HepG2 (cell line): ENCODE measurements around the gene DDOST. TPM values are rescaled to one million over a fixed set of nuclear protein-coding genes. Genes with fewer than 3 reads are reported as not detected.

Experiments
- ATAC-seq: fragments of 200-7000 bp; cut with Tn5 transposase; 3 replicates; pipeline ENCODE4 v1.9.1; 2020; ENCODE audit warnings: mild to moderate bottlenecking, moderate library complexity
- BruUV-seq: library from RNA; stranded (reverse); fragments of 400-500 nt; replicated peaks from 2 replicates; lab custom pipeline; 2021; lab: Mats Ljungman, UMichigan
- CTCF ChIA-PET: fragments of 300-600 bp; formaldehyde crosslinking; extraction: SDS; loops from one replicate; lab custom pipeline; 2021; ENCODE audit warnings: low total read pairs, inconsistent platforms, low intra/inter-chr PET ratio; lab: Yijun Ruan, JAX
- POLR2A ChIA-PET: fragments of 350-600 bp; sonication (Branson Sonifier 250); formaldehyde crosslinking; loops from one replicate; lab custom pipeline; 2020; ENCODE audit warnings: antibody characterized with exemption, inconsistent platforms; lab: Yijun Ruan, JAX
- DNase-seq: peaks from one replicate; pipeline ENCODE4 v3.0.0-alpha.2; 2015; ENCODE audit warnings: low spot score
- FAIRE-seq: peaks from 3 replicates; lab custom pipeline; 2011; peaks lifted over from hg19 to GRCh38; lab: Jason Lieb, UNC
- H2AFZ ChIP-seq: one replicate; pipeline ENCODE4 v1.6.1; 2011; ENCODE audit warnings: low read length, inconsistent platforms
- H3K27ac ChIP-seq: fragments of 300-600 bp; 3 replicates; pipeline ENCODE4 v1.8.0; 2011; ENCODE audit warnings: mixed run types, mild to moderate bottlenecking, mixed read lengths, low read length, inconsistent platforms; ENCODE audit not compliant: insufficient read depth; ENCODE audit errors: extremely low read length
- H3K27me3 ChIP-seq, 2 experiments: fragments of 200-600 bp in 1 of 2; 2 replicates in 1 of 2; 3 replicates in 1 of 2; pipeline versions ENCODE4 v1.6.0 to v1.8.0; 2011; ENCODE audit warnings: low read length in 2 of 2, mild to moderate bottlenecking in 2 of 2, moderate library complexity in 2 of 2, inconsistent platforms in 1 of 2; ENCODE audit not compliant: insufficient read depth in 2 of 2, control insufficient read depth in 1 of 2
- H3K36me3 ChIP-seq, 2 experiments: fragments of 200-600 bp in 1 of 2; replicated peaks in 1 of 2; 2 replicates in 1 of 2; 3 replicates in 1 of 2; pipeline versions ENCODE4 v1.5.1 to v1.8.0; 2011; ENCODE audit warnings: low read length in 2 of 2, inconsistent platforms in 1 of 2; ENCODE audit not compliant: insufficient read depth in 2 of 2, control insufficient read depth in 1 of 2
- H3K4me1 ChIP-seq: 2 replicates; pipeline ENCODE4 v1.5.1; 2012; ENCODE audit warnings: low read length, inconsistent platforms; ENCODE audit not compliant: insufficient read depth
- H3K4me2 ChIP-seq: 2 replicates; pipeline ENCODE4 v1.6.0; 2011; ENCODE audit warnings: low read depth, low read length, inconsistent platforms
- H3K4me3 ChIP-seq, 3 experiments: fragments of 200-600 bp in 1 of 3; sonication (generic), shearing (Covaris generic) in 1 of 3; replicated peaks in 1 of 3; 2 replicates each; pipeline ENCODE4 v1.5.1; 2011 to 2016; ENCODE audit warnings: low read length in 3 of 3, inconsistent platforms in 2 of 3, low read depth in 2 of 3, mild to moderate bottlenecking in 2 of 3, control low read depth in 1 of 3, mixed read lengths in 1 of 3; ENCODE audit not compliant: insufficient read depth in 1 of 3
- H3K79me2 ChIP-seq: one replicate; pipeline ENCODE4 v1.6.1; 2011; ENCODE audit warnings: low read length, inconsistent platforms; ENCODE audit not compliant: insufficient read depth
- H3K9ac ChIP-seq: 2 replicates; pipeline ENCODE4 v1.6.0; 2011; ENCODE audit warnings: mild to moderate bottlenecking, low read depth, low read length, inconsistent platforms; ENCODE audit not compliant: insufficient read depth
- H3K9me3 ChIP-seq: 2 replicates; pipeline ENCODE4 v1.5.1; 2012; ENCODE audit warnings: mild to moderate bottlenecking, low read length
- H4K20me1 ChIP-seq: 2 replicates; pipeline ENCODE4 v1.6.0; 2011; ENCODE audit warnings: inconsistent platforms, mild to moderate bottlenecking, low read length, moderate library complexity; ENCODE audit not compliant: insufficient read depth
- CC2D1A ChIP-seq: sonication (generic); formaldehyde crosslinking; IDR thresholded peaks from 2 replicates; pipeline ENCODE4 v1.8.1; 2023; ENCODE audit warnings: mild to moderate bottlenecking, missing genetic modification reagents
- ELF3 ChIP-seq: IDR thresholded peaks from 2 replicates; pipeline ENCODE4 v1.6.1; 2016; ENCODE audit warnings: missing genetic modification reagents, missing compliant biosample characterization
- ETS1 ChIP-seq: sonication (generic); formaldehyde crosslinking; IDR thresholded peaks from 2 replicates; pipeline ENCODE4 v1.4.0; 2020; ENCODE audit warnings: missing genetic modification reagents
- HNF4A ChIP-seq: sonication (generic); formaldehyde crosslinking; IDR thresholded peaks from 2 replicates; pipeline ENCODE4 v1.4.0; 2020; ENCODE audit warnings: missing genetic modification reagents
- HOXA3 ChIP-seq: sonication (generic); formaldehyde crosslinking; IDR thresholded peaks from 2 replicates; pipeline ENCODE4 v1.5.0; 2020; ENCODE audit warnings: missing genetic modification reagents
- KAT2B ChIP-seq: fragments of 150-350 bp; IDR thresholded peaks from 2 replicates; pipeline ENCODE4 v1.6.1; 2014; ENCODE audit warnings: low read depth, low read length, borderline replicate concordance
- KLF15 ChIP-seq: sonication (generic); formaldehyde crosslinking; IDR thresholded peaks from 2 replicates; pipeline ENCODE4 v1.8.1; 2023; ENCODE audit warnings: borderline replicate concordance, mild to moderate bottlenecking, inconsistent platforms, missing genetic modification reagents, mixed read lengths
- MNT ChIP-seq: fragments of 450-650 bp; IDR thresholded peaks from 2 replicates; pipeline ENCODE4 v1.6.1; 2016
- MXI1 ChIP-seq: IDR thresholded peaks from 3 replicates; pipeline ENCODE4 v1.6.1; 2012; ENCODE audit warnings: low read depth, low read length, inconsistent platforms, borderline replicate concordance
- NFKB2 ChIP-seq: sonication (generic); formaldehyde crosslinking; IDR thresholded peaks from 2 replicates; pipeline ENCODE4 v1.4.0; 2020; ENCODE audit warnings: missing genetic modification reagents, borderline replicate concordance
- PHF20 ChIP-seq: sonication (generic); formaldehyde crosslinking; IDR thresholded peaks from 2 replicates; pipeline ENCODE4 v1.5.0; 2020; ENCODE audit warnings: mild to moderate bottlenecking, missing genetic modification reagents
- TBL1XR1 ChIP-seq: fragments of 150-350 bp; IDR thresholded peaks from 2 replicates; pipeline ENCODE4 v1.6.1; 2014; ENCODE audit warnings: borderline replicate concordance, low read length; ENCODE audit not compliant: partially characterized antibody
- THAP11 ChIP-seq: IDR thresholded peaks from 2 replicates; pipeline ENCODE4 v1.6.1; 2016; ENCODE audit warnings: missing biosample characterization, missing genetic modification reagents
- UBTF ChIP-seq: sonication (generic); formaldehyde crosslinking; IDR thresholded peaks from 2 replicates; pipeline ENCODE4 v1.4.0; 2020; ENCODE audit warnings: mild to moderate bottlenecking, missing genetic modification reagents
- ZNF777 ChIP-seq: sonication (generic); formaldehyde crosslinking; IDR thresholded peaks from 2 replicates; pipeline ENCODE4 v1.4.0; 2020; ENCODE audit warnings: missing genetic modification reagents
- ZSCAN20 ChIP-seq: sonication (generic); formaldehyde crosslinking; IDR thresholded peaks from 2 replicates; pipeline ENCODE4 v1.4.0; 2020; ENCODE audit warnings: missing genetic modification reagents, mild to moderate bottlenecking, borderline replicate concordance
- WGBS: methylation state at CpG from one replicate; pipeline ENCODE4 v1.1.6; 2017; ENCODE audit warnings: low lambda C conversion rate; 5-methylcytosine and 5-hydroxymethylcytosine counted together
- in situ Hi-C: cut with HindIII; loops from 2 replicates; pipeline ENCODE4 v1.10.0; 2017; ENCODE audit warnings: low pct_unique_long_range_greater_than_20kb; ENCODE audit not compliant: extremely low pct_ligation_motif_present
- intact Hi-C: fragments of 100-400 bp; cut with micrococcal nuclease; formaldehyde crosslinking; loops from one replicate; pipeline ENCODE4 v1.10.0; 2022; ENCODE audit not compliant: unreplicated experiment
- polyA plus RNA-seq, 8 experiments: library from polyadenylated mRNA; depleted of rRNA in 3 of 8; stranded (reverse) in 7 of 8; unstranded in 1 of 8; fragments of >200 nt; fragmentation: Illumina TruSeq in 4 of 8; extraction: Trizol in 4 of 8; gene quantifications; 2 replicates each; pipeline versions ENCODE4 v1.2.1 to v1.2.3, GENCODE V29; 2011 to 2016; ENCODE audit warnings: low read depth in 4 of 8, missing spikeins in 1 of 8, mixed read lengths in 1 of 8; ENCODE audit not compliant: insufficient read depth in 1 of 8
- total RNA-seq, 5 experiments: library from RNA; depleted of rRNA; stranded (reverse); fragments of >200 nt; fragmentation: Illumina TruSeq; extraction: Trizol; gene quantifications; 2 replicates each; pipeline ENCODE4 v1.2.3, GENCODE V29; 2016; ENCODE audit warnings: low read depth in 1 of 5
- TF ChIP-seq, protein P1 (sequence below): sonication (generic); formaldehyde crosslinking; conservative IDR thresholded peaks from 2 replicates; pipeline ENCODE4 v1.8.0; 2022; ENCODE audit warnings: missing genetic modification reagents

DDOST gene
- total and polyA plus RNA-seq, 2 of the 13 experiments (the other 11 are each of a cell fraction or from before 2014, with no cell fraction given) = 335 to 494 TPM

- Histone ChIP-seq H3K9ac (no peak overlapping the region), H3K4me3 (peak overlapping the region in 1 of 3 experiments; percentile 38; a peak in 2 of 6 replicates), H3K27ac (no peak overlapping the region), H3K9me3 (no peaks in the 10 kb centered on the region), H3K4me1 (peaks cover 53% of the 10 kb centered on the region), H2AFZ (peak overlapping the region; percentile 34), H3K79me2 (no peaks in the 10 kb centered on the region), H4K20me1 (no peaks in the 10 kb centered on the region), H3K27me3 (peaks cover 5 to 20% of the 10 kb centered on the region in 2 experiments; a peak in 3 of 5 replicates), H3K36me3 (no peaks in the 10 kb centered on the region), H3K4me2 (peak overlapping the region; percentile 41)
- ATAC-seq (peak; percentile 10), DNase-seq (no peak), FAIRE-seq (no peak)
- WGBS = 5% methylated on average over 9 of the region's 9 CpGs
- BruUV-seq = no TSS peak
- ChIA-PET CTCF (no interaction called here), POLR2A (no interaction called here)
- intact Hi-C loops (no loop called here), in situ Hi-C loops (no loop called here)
- no peak for TF ChIP-seq ETS1 (CRISPR knock-in tag)
- no peak for TF ChIP-seq HOXA3
- TF ChIP-seq TBL1XR1 = no peak
- TF ChIP-seq HNF4A = 0 out of 2 replicates have a peak, but pooled peaks have one; percentile 12
- TF ChIP-seq NFKB2 (CRISPR knock-in tag) = no peak
- TF ChIP-seq UBTF (CRISPR knock-in tag) = 0 out of 2 replicates have a peak, but pooled peaks have one; percentile 18
- no peak for TF ChIP-seq ZNF777 (CRISPR knock-in tag)
- no peak for TF ChIP-seq THAP11 (CRISPR knock-in tag)
- TF ChIP-seq, protein P1, sequence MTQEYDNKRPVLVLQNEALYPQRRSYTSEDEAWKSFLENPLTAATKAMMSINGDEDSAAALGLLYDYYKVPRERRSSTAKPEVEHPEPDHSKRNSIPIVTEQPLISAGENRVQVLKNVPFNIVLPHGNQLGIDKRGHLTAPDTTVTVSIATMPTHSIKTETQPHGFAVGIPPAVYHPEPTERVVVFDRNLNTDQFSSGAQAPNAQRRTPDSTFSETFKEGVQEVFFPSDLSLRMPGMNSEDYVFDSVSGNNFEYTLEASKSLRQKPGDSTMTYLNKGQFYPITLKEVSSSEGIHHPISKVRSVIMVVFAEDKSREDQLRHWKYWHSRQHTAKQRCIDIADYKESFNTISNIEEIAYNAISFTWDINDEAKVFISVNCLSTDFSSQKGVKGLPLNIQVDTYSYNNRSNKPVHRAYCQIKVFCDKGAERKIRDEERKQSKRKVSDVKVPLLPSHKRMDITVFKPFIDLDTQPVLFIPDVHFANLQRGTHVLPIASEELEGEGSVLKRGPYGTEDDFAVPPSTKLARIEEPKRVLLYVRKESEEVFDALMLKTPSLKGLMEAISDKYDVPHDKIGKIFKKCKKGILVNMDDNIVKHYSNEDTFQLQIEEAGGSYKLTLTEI (CRISPR knock-in tag) = no peak
- no peak for TF ChIP-seq CC2D1A
- no peak for TF ChIP-seq MXI1
- TF ChIP-seq PHF20 (CRISPR knock-in tag) = no peak
- TF ChIP-seq MNT = no peak
- TF ChIP-seq ZSCAN20 (CRISPR knock-in tag) = no peak
- TF ChIP-seq KLF15 (CRISPR knock-in tag) = no peak
- no peak for TF ChIP-seq ELF3 (CRISPR knock-in tag)
- no peak for TF ChIP-seq KAT2B
These were observed 40.3 kb upstream of the DDOST start for GRCh38 chr1:20701446-20701845.
